Hepatocyte (in vitro differentiated cells): ENCODE results near the gene NR2C2AP. TPM values are rescaled to one million over a fixed set of nuclear protein-coding genes. Genes with fewer than 3 reads are reported as not detected.

ENCODE experiments used
- DNase-seq: peaks from one replicate; pipeline ENCODE4 v3.0.0-alpha.2; 2016; ENCODE audit warnings: low spot score
- H2AFZ ChIP-seq: fragments of 200-600 bp; sonication (generic); 2 replicates; pipeline ENCODE4 v1.6.0; 2016; ENCODE audit warnings: antibody characterized with exemption, mild to moderate bottlenecking
- H3K27ac ChIP-seq: fragments of 200-600 bp; sonication (generic); 2 replicates; pipeline ENCODE4 v1.5.1; 2016; ENCODE audit warnings: mild to moderate bottlenecking
- H3K27me3 ChIP-seq: fragments of 200-600 bp; sonication (generic); 2 replicates; pipeline ENCODE4 v1.6.1; 2016
- H3K36me3 ChIP-seq: fragments of 200-600 bp; sonication (generic); replicated peaks from 2 replicates; pipeline ENCODE4 v1.5.1; 2016; ENCODE audit warnings: low read depth; ENCODE audit not compliant: insufficient read depth
- H3K4me1 ChIP-seq: fragments of 200-600 bp; sonication (generic); 2 replicates; pipeline ENCODE4 v1.5.1; 2016; ENCODE audit warnings: mild to moderate bottlenecking, moderate library complexity; ENCODE audit not compliant: insufficient read depth
- H3K4me2 ChIP-seq: fragments of 200-600 bp; sonication (generic); 2 replicates; pipeline ENCODE4 v1.6.0; 2016
- H3K4me3 ChIP-seq: fragments of 200-600 bp; sonication (generic); 2 replicates; pipeline ENCODE4 v1.5.1; 2016; ENCODE audit warnings: mild to moderate bottlenecking
- H3K79me2 ChIP-seq: fragments of 200-600 bp; sonication (generic); 2 replicates; pipeline ENCODE4 v1.6.0; 2017; ENCODE audit warnings: mild to moderate bottlenecking
- H3K9me2 ChIP-seq: fragments of 200-600 bp; sonication (generic); replicated peaks from 2 replicates; pipeline ENCODE4 v1.6.0; 2017; ENCODE audit warnings: mild to moderate bottlenecking; ENCODE audit not compliant: insufficient read depth
- H3K9me3 ChIP-seq: fragments of 200-600 bp; sonication (generic); 2 replicates; pipeline ENCODE4 v1.5.1; 2016; ENCODE audit warnings: low read depth, mild to moderate bottlenecking
- H4K20me1 ChIP-seq: fragments of 200-600 bp; sonication (generic); 2 replicates; pipeline ENCODE4 v1.6.0; 2016; ENCODE audit warnings: mild to moderate bottlenecking; ENCODE audit not compliant: insufficient read depth, poor library complexity, severe bottlenecking
- EZH2 ChIP-seq: fragments of 200-600 bp; sonication (generic); IDR thresholded peaks from 2 replicates; pipeline ENCODE4 v1.6.1; 2016; ENCODE audit warnings: antibody characterized with exemption, mild to moderate bottlenecking, borderline replicate concordance
- EZH2phosphoT487 ChIP-seq: fragments of 200-600 bp; sonication (generic); IDR thresholded peaks from one replicate; pipeline ENCODE4 v1.6.1; 2018; ENCODE audit warnings: antibody characterized with exemption, mild to moderate bottlenecking, low read depth, moderate library complexity; ENCODE audit not compliant: unreplicated experiment, severe bottlenecking
- WGBS: methylation state at CpG from one replicate; pipeline ENCODE4 v1.1.6; 2016; ENCODE audit warnings: low lambda C conversion rate; ENCODE audit errors: missing lambda C conversion rate; 5-methylcytosine and 5-hydroxymethylcytosine counted together
- polyA plus RNA-seq: library from polyadenylated mRNA; unstranded; fragments of >200 nt; fragmentation: Nextera tagmentation; extraction: Ambion mirVana; gene quantifications from 2 replicates; pipeline ENCODE4 v1.2.1, GENCODE V29; 2016
- total RNA-seq: library from RNA; depleted of rRNA; stranded (reverse); fragments of >200 nt; gene quantifications from 2 replicates; pipeline ENCODE4 v1.2.3, GENCODE V29; 2014
- TF ChIP-seq, protein P1 (sequence below): fragments of 200-600 bp; sonication (generic); IDR thresholded peaks from 2 replicates; pipeline ENCODE4 v1.5.1; 2016; ENCODE audit warnings: antibody characterized with exemption, mild to moderate bottlenecking; ENCODE audit not compliant: poor library complexity

NR2C2AP gene
- total and polyA plus RNA-seq, 2 experiments from 2014 or later, result 5.2 to 9.0 TPM

DNA sequence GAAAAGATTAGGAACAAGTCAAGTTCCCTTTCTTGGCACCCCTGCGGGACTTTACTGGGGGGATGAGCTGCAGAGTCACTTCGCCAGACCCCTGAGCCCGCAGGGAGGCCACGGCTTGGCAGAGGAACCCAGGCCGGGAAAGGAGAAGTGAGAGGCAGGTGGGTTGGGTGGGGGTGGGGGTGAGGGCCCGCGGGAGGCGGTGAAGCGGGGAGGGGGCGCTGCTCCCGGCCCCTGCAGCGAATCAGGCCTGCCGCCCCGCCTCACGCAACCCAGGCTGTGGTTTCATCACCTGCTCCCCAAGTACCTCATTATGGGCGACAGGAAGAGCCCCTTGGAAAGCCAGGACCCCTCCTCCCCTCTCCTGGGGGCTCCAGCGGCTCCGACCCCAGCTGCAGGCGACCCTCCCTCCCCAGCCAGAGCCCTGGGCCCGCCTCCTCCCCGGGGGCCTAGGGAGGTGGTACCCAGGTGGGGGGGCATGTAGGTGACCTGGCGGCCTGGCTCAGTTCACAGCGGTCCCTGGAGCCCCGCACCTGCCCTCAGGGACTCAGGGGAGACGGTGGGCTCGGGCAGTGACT, 42.7 kb downstream of the NR2C2AP start:
- TF ChIP-seq, protein P1, sequence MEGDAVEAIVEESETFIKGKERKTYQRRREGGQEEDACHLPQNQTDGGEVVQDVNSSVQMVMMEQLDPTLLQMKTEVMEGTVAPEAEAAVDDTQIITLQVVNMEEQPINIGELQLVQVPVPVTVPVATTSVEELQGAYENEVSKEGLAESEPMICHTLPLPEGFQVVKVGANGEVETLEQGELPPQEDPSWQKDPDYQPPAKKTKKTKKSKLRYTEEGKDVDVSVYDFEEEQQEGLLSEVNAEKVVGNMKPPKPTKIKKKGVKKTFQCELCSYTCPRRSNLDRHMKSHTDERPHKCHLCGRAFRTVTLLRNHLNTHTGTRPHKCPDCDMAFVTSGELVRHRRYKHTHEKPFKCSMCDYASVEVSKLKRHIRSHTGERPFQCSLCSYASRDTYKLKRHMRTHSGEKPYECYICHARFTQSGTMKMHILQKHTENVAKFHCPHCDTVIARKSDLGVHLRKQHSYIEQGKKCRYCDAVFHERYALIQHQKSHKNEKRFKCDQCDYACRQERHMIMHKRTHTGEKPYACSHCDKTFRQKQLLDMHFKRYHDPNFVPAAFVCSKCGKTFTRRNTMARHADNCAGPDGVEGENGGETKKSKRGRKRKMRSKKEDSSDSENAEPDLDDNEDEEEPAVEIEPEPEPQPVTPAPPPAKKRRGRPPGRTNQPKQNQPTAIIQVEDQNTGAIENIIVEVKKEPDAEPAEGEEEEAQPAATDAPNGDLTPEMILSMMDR, result no peak
- no peak for TF ChIP-seq EZH2
- no peak for TF ChIP-seq EZH2phosphoT487

DNA sequence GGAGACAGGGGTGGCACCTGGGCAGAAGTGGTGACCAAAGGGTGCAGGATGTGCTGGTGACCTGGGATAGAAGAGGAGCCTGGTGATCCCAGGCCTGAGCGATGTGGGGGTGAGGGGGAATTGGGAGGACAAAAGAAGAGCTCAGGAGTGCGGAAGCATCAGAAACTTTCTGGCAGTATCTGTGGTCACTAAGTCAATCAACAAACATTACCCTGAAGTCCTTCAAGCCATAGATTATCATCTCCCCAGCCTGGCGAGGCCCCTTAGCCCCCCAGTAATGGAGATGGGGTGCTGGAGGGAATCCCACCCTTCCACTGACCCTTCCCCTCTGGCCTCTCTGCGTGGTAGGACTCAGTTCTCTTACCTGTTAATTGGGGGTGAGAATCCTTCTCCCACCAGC, 43.7 kb downstream of the NR2C2AP start:
- TF ChIP-seq EZH2 (no peak), EZH2phosphoT487 (no peak)
- TF ChIP-seq, protein P1, result no peak
- Histone ChIP-seq H2AFZ (no peak overlapping the region), H3K4me2 (no peak overlapping the region), H3K27me3 (no peaks in the 10 kb centered on the region), H3K4me3 (no peak overlapping the region), H3K9me2 (no peaks in the 10 kb centered on the region), H3K36me3 (no peaks in the 10 kb centered on the region), H3K79me2 (no peaks in the 10 kb centered on the region), H3K4me1 (no peaks in the 10 kb centered on the region), H3K27ac (no peak overlapping the region), H3K9me3 (no peaks in the 10 kb centered on the region), H4K20me1 (no peaks in the 10 kb centered on the region)
- DNase-seq, result no peak
- WGBS, result 93% methylated on average over 4 of the region's 4 CpGs

More for the DNA sequence above, 42.7 kb downstream of the NR2C2AP start:
- Histone ChIP-seq H2AFZ (no peak overlapping the region), H3K9me3 (no peaks in the 10 kb centered on the region), H3K4me2 (no peak overlapping the region), H3K27ac (no peak overlapping the region), H3K27me3 (no peaks in the 10 kb centered on the region), H3K79me2 (no peaks in the 10 kb centered on the region), H3K4me3 (no peak overlapping the region), H4K20me1 (no peaks in the 10 kb centered on the region), H3K36me3 (no peaks in the 10 kb centered on the region), H3K9me2 (no peaks in the 10 kb centered on the region), H3K4me1 (no peaks in the 10 kb centered on the region)
- 77% methylated on average over 15 of the region's 26 CpGs for WGBS
- no peak for DNase-seq

DNA sequence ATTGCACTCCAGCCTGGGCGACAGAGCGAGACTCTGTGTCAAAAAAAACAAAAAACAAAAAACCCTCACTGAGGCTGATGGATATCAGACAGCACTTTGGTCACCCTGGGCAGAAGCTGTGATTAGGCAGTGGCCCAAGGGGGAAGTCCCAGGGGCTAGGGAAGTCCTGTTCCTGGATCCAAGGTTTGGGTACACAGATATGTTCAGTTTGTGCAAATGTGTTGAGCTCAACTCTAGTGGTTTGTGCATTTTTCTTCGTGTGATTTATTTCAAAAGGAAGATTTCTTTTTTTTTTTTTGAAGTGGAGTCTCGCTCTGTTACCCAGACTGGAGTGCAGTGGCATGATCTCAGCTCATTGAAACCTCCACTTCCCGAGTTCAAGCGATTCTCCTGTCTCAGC, 45.4 kb downstream of the NR2C2AP start:
- H3K9me3 ChIP-seq, result no peaks in the 10 kb centered on the region
- no peaks in the 10 kb centered on the region for H3K79me2 ChIP-seq
- no peaks in the 10 kb centered on the region for H4K20me1 ChIP-seq
- H2AFZ ChIP-seq, result no peak overlapping the region
- H3K27ac ChIP-seq, result no peak overlapping the region
- H3K4me3 ChIP-seq, result no peak overlapping the region
- H3K36me3 ChIP-seq, result no peaks in the 10 kb centered on the region
- whole genome bisulfite sequencing, result 80% methylated on average over 6 of the region's 6 CpGs
- DNase-seq, result no peak
- TF ChIP-seq EZH2phosphoT487 (no peak), EZH2 (no peak)
- TF ChIP-seq, protein P1, result no peak
- H3K4me2 ChIP-seq, result no peak overlapping the region
- no peaks in the 10 kb centered on the region for H3K4me1 ChIP-seq
- no peaks in the 10 kb centered on the region for H3K27me3 ChIP-seq
- no peaks in the 10 kb centered on the region for H3K9me2 ChIP-seq
